K562 (cell line): ENCODE data around the gene VTA1. TPM values are rescaled to one million over a fixed set of nuclear protein-coding genes. Genes with fewer than 3 reads are reported as not detected.

Experiments used
- EWSR1 ChIP-seq: fragments of 450-650 bp; IDR thresholded peaks from 2 replicates; pipeline ENCODE4 v1.6.1; 2018; ENCODE audit warnings: borderline replicate concordance, mild to moderate bottlenecking, low read depth, moderate library complexity; ENCODE audit not compliant: partially characterized antibody
- FUS ChIP-seq: fragments of 200-400 bp; formaldehyde crosslinking; optimal IDR thresholded peaks from 2 replicates; pipeline ENCODE3; 2017; ENCODE audit warnings: low read depth, low read length
- GTF2F1 ChIP-seq: IDR thresholded peaks from 2 replicates; pipeline ENCODE4 v1.6.1; 2011; ENCODE audit warnings: low read depth, low read length, improper control_type of control experiment
- HDAC8 ChIP-seq: fragments of 450-650 bp; IDR thresholded peaks from 2 replicates; pipeline ENCODE4 v1.6.1; 2016; ENCODE audit warnings: mild to moderate bottlenecking, missing genetic modification characterization, moderate library complexity, missing compliant biosample characterization
- KDM4B ChIP-seq, 2 experiments: fragments of 450-650 bp in 1 of 2; sonication (generic) in 1 of 2; IDR thresholded peaks; 2 replicates each; pipeline ENCODE4 v1.6.1; 2016 to 2017; ENCODE audit warnings: borderline replicate concordance in 2 of 2, antibody characterized with exemption in 1 of 2, low read depth in 1 of 2, mild to moderate bottlenecking in 1 of 2
- MBD1 ChIP-seq: fragments of 250-450 bp; sonication (Bioruptor Pico); IDR thresholded peaks from 2 replicates; pipeline ENCODE4 v1.8.0; 2022; ENCODE audit warnings: inconsistent platforms
- MECOM ChIP-seq: fragments of 250-450 bp; sonication (Bioruptor Pico); IDR thresholded peaks from 2 replicates; pipeline ENCODE4 v1.8.0; 2022; ENCODE audit warnings: inconsistent platforms
- POLR3A ChIP-seq: IDR thresholded peaks from 2 replicates; pipeline ENCODE4 v1.6.1; 2011; ENCODE audit warnings: borderline replicate concordance, mild to moderate bottlenecking, moderate library complexity; ENCODE audit not compliant: insufficient read length, insufficient read depth; ENCODE audit errors: extremely low read depth
- RBM17 ChIP-seq: fragments of 200-400 bp; formaldehyde crosslinking; IDR thresholded peaks from 2 replicates; pipeline ENCODE4 v1.6.1; 2017; ENCODE audit warnings: low read depth, mild to moderate bottlenecking, low read length, borderline replicate concordance
- ZNF311 ChIP-seq: fragments of 250-450 bp; sonication (Bioruptor Pico); IDR thresholded peaks from 2 replicates; pipeline ENCODE4 v1.4.0; 2020; ENCODE audit warnings: mild to moderate bottlenecking, moderate library complexity
- polyA plus RNA-seq, 8 experiments: library from polyadenylated mRNA; depleted of rRNA in 4 of 8; stranded (reverse) in 5 of 8; unstranded in 3 of 8; fragments of >200 nt; fragmentation: Nextera tagmentation in 2 of 8; fragmentation: Illumina TruSeq in 1 of 8; extraction: Ambion mirVana in 2 of 8; extraction: Trizol in 1 of 8; gene quantifications; 2 replicates each; pipeline versions ENCODE4 v1.2.1 to v1.2.3, GENCODE V29; 2011 to 2014; ENCODE audit warnings: inconsistent platforms in 1 of 8, missing spikeins in 1 of 8
- total RNA-seq, 7 experiments: library from RNA; depleted of rRNA in 6 of 7; stranded (reverse); fragments of >200 nt in 6 of 7; fragmentation: Illumina TruSeq in 2 of 7; extraction: Trizol in 2 of 7; gene quantifications; 2 replicates each; pipeline versions ENCODE4 v1.2.1 to v1.2.3, GENCODE V29; 2011 to 2021; ENCODE audit warnings: low replicate concordance in 1 of 7
- TF ChIP-seq, protein P1 (sequence below): IDR thresholded peaks from 2 replicates; pipeline ENCODE4 v1.6.1; 2014; ENCODE audit warnings: antibody characterized with exemption
- TF ChIP-seq, protein P2 (sequence below), 2 experiments: fragments of 450-650 bp; formaldehyde crosslinking in 1 of 2; IDR thresholded peaks; 2 replicates each; pipeline versions ENCODE4 v1.4.0 to v1.6.1; 2014 to 2020; ENCODE audit warnings: mild to moderate bottlenecking in 2 of 2, borderline replicate concordance in 1 of 2, low read depth in 1 of 2
- TF ChIP-seq, protein P3 (sequence below): fragments of 450-650 bp; IDR thresholded peaks from 2 replicates; pipeline ENCODE4 v1.6.1; 2016

The VTA1 gene
- total and polyA plus RNA-seq, 9 of the 15 experiments (the other 6 are each of a cell fraction or from before 2014, with no cell fraction given), result 47.8 to 182 (median 84.6) TPM

DNA sequence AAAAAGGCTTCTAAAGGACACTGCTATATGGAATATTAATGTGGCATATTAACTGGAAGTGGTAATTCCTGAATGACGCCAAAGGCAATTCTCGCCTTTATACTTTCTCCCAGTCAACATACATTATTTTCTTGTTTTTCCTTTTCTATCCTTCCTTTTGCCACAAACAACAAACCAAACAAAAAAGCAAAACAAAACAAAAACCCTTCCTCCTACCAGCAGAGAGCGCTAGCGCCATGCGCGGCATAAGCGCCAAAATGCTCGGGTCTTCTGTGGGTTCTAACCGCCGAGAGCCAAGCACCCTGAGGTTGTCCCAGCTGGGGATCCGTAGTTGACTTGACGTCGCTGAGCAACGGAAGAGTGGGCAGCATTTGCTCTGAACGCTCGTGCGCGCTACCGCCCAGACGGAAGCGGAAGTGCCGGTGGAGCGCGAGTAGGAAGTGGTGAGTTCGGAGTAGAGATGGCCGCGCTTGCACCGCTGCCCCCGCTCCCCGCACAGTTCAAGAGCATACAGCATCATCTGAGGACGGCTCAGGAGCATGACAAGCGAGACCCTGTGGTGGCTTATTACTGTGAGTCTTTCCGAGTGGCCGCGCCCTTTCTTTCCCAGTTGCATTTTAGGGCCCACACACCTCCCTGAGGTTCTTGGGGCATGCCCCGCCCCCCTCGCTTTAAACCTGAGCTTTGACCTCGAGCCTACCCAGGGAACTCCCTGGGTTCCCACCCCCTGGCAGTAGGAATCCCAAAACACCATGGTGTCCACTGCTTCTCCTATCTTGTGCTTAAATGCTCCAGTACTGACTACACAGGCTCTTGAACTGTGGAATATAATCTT lies at the start of gene VTA1, which contains the start of gene NMBR (continued):
- no peak for TF ChIP-seq MBD1
- no peak for TF ChIP-seq ZNF311 (CRISPR knock-in tag)
- no peak for TF ChIP-seq GTF2F1
- TF ChIP-seq POLR3A, result no peak
- TF ChIP-seq, protein P1, sequence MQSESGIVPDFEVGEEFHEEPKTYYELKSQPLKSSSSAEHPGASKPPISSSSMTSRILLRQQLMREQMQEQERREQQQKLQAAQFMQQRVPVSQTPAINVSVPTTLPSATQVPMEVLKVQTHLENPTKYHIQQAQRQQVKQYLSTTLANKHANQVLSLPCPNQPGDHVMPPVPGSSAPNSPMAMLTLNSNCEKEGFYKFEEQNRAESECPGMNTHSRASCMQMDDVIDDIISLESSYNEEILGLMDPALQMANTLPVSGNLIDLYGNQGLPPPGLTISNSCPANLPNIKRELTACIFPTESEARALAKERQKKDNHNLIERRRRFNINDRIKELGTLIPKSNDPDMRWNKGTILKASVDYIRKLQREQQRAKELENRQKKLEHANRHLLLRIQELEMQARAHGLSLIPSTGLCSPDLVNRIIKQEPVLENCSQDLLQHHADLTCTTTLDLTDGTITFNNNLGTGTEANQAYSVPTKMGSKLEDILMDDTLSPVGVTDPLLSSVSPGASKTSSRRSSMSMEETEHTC, result no peak; the same call in none of the 2 replicates
- TF ChIP-seq, protein P2, sequence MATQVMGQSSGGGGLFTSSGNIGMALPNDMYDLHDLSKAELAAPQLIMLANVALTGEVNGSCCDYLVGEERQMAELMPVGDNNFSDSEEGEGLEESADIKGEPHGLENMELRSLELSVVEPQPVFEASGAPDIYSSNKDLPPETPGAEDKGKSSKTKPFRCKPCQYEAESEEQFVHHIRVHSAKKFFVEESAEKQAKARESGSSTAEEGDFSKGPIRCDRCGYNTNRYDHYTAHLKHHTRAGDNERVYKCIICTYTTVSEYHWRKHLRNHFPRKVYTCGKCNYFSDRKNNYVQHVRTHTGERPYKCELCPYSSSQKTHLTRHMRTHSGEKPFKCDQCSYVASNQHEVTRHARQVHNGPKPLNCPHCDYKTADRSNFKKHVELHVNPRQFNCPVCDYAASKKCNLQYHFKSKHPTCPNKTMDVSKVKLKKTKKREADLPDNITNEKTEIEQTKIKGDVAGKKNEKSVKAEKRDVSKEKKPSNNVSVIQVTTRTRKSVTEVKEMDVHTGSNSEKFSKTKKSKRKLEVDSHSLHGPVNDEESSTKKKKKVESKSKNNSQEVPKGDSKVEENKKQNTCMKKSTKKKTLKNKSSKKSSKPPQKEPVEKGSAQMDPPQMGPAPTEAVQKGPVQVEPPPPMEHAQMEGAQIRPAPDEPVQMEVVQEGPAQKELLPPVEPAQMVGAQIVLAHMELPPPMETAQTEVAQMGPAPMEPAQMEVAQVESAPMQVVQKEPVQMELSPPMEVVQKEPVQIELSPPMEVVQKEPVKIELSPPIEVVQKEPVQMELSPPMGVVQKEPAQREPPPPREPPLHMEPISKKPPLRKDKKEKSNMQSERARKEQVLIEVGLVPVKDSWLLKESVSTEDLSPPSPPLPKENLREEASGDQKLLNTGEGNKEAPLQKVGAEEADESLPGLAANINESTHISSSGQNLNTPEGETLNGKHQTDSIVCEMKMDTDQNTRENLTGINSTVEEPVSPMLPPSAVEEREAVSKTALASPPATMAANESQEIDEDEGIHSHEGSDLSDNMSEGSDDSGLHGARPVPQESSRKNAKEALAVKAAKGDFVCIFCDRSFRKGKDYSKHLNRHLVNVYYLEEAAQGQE (IDR thresholded peaks at IDR 0.05; ENCODE audit: borderline replicate concordance), result peak; percentile 74
- TF ChIP-seq, protein P2 (CRISPR knock-in tag; IDR thresholded peaks at IDR 0.05; ENCODE audit: low read depth), result no peak
- no peak for TF ChIP-seq RBM17
- no peak for TF ChIP-seq HDAC8 (tag)
- TF ChIP-seq, protein P3, sequence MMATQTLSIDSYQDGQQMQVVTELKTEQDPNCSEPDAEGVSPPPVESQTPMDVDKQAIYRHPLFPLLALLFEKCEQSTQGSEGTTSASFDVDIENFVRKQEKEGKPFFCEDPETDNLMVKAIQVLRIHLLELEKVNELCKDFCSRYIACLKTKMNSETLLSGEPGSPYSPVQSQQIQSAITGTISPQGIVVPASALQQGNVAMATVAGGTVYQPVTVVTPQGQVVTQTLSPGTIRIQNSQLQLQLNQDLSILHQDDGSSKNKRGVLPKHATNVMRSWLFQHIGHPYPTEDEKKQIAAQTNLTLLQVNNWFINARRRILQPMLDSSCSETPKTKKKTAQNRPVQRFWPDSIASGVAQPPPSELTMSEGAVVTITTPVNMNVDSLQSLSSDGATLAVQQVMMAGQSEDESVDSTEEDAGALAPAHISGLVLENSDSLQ, result peak; percentile 34; the same call in 1 of the 2 replicates
- peak in 1 of 2 experiments; percentile 90; a peak in 1 of 4 replicates for TF ChIP-seq KDM4B (IDR thresholded peaks at IDR 0.05; ENCODE audit: borderline replicate concordance in 2 of 2, low read depth in 1 of 2)
- no peak for TF ChIP-seq FUS
- no peak for TF ChIP-seq MECOM
- TF ChIP-seq EWSR1, result no peak
